Liver (tissue), 9 donors: ENCODE measurements around the gene RBPJ. TPM values are rescaled to one million over a fixed set of nuclear protein-coding genes. Genes with fewer than 3 reads are reported as not detected.

Source experiments
- DNase-seq: peaks from one replicate; pipeline ENCODE4 v3.0.0-alpha.2; 2017; ENCODE audit warnings: low spot score
- H3K27ac ChIP-seq, 2 donors: one replicate each; pipeline ENCODE4 v1.7.0; 2013; ENCODE audit warnings: inconsistent platforms in 2 of 2, low read length in 2 of 2, control low read depth in 1 of 2, low read depth in 1 of 2, mild to moderate bottlenecking in 1 of 2
- H3K27me3 ChIP-seq, 4 donors: one replicate each; pipeline versions ENCODE4 v1.6.1 to v1.7.0; 2013; ENCODE audit warnings: low read length in 3 of 4, inconsistent platforms in 1 of 4, mild to moderate bottlenecking in 1 of 4, moderate library complexity in 1 of 4; ENCODE audit not compliant: control insufficient read depth in 4 of 4, insufficient read depth in 4 of 4
- H3K36me3 ChIP-seq, 4 donors: one replicate each; pipeline versions ENCODE4 v1.6.1 to v1.7.0; 2013; ENCODE audit warnings: low read length in 3 of 4, mild to moderate bottlenecking in 3 of 4, low read depth in 1 of 4, moderate library complexity in 1 of 4; ENCODE audit not compliant: control insufficient read depth in 4 of 4, insufficient read depth in 3 of 4
- H3K4me1 ChIP-seq, 4 donors: one replicate each; pipeline versions ENCODE4 v1.6.1 to v1.7.0; 2013; ENCODE audit warnings: low read length in 3 of 4, mild to moderate bottlenecking in 3 of 4, moderate library complexity in 1 of 4; ENCODE audit not compliant: control insufficient read depth in 4 of 4, insufficient read depth in 4 of 4
- H3K4me3 ChIP-seq, 3 donors: one replicate each; pipeline versions ENCODE4 v1.6.1 to v1.7.0; 2013; ENCODE audit warnings: low read length in 3 of 3, control low read depth in 1 of 3, low read depth in 1 of 3, mild to moderate bottlenecking in 1 of 3
- H3K9ac ChIP-seq, 2 donors: one replicate each; pipeline ENCODE4 v1.7.0; 2013; ENCODE audit warnings: low read length in 2 of 2, mild to moderate bottlenecking in 2 of 2, moderate library complexity in 2 of 2, control low read depth in 1 of 2, low read depth in 1 of 2
- H3K9me3 ChIP-seq, 4 donors: one replicate each; pipeline versions ENCODE4 v1.6.1 to v1.7.0; 2013; ENCODE audit warnings: low read length in 3 of 4; ENCODE audit not compliant: control insufficient read depth in 4 of 4
- CTCF ChIP-seq: fragments of 150-350 bp; IDR thresholded peaks from 2 replicates; pipeline ENCODE4 v1.5.1; 2017; ENCODE audit warnings: improper control_type of control experiment, low read depth, low read length; ENCODE audit not compliant: missing input control
- FOXA2 ChIP-seq: IDR thresholded peaks from 2 replicates; pipeline ENCODE4 v1.6.1; 2016; ENCODE audit warnings: antibody characterized with exemption
- GABPA ChIP-seq, 2 donors: IDR thresholded peaks in 1 of 2; conservative IDR thresholded peaks in 1 of 2; 2 replicates each; pipeline ENCODE4 v1.6.1; 2016; ENCODE audit warnings: antibody characterized with exemption in 2 of 2, mild to moderate bottlenecking in 1 of 2, moderate library complexity in 1 of 2
- HNF4A ChIP-seq, 2 donors: conservative IDR thresholded peaks; 2 replicates each; pipeline ENCODE4 v1.6.1; 2016; ENCODE audit warnings: antibody characterized with exemption in 2 of 2, mild to moderate bottlenecking in 2 of 2
- HNF4G ChIP-seq: IDR thresholded peaks from 2 replicates; pipeline ENCODE4 v1.6.1; 2016; ENCODE audit warnings: antibody characterized with exemption
- JUND ChIP-seq, 2 donors: IDR thresholded peaks; 2 replicates each; pipeline ENCODE4 v1.6.1; 2016; ENCODE audit warnings: antibody characterized with exemption in 2 of 2
- MAX ChIP-seq: IDR thresholded peaks from 2 replicates; pipeline ENCODE4 v1.6.1; 2016; ENCODE audit warnings: antibody characterized with exemption
- NR2F2 ChIP-seq: IDR thresholded peaks from 2 replicates; pipeline ENCODE4 v1.6.1; 2016; ENCODE audit warnings: antibody characterized with exemption
- RAD21 ChIP-seq, 2 donors: IDR thresholded peaks; 2 replicates each; pipeline ENCODE4 v1.6.1; 2016; ENCODE audit warnings: antibody characterized with exemption in 2 of 2, mild to moderate bottlenecking in 2 of 2
- RXRA ChIP-seq, 2 donors: IDR thresholded peaks; 2 replicates each; pipeline ENCODE4 v1.6.1; 2017 to 2018; ENCODE audit warnings: antibody characterized with exemption in 2 of 2, mild to moderate bottlenecking in 1 of 2
- SP1 ChIP-seq: IDR thresholded peaks from 2 replicates; pipeline ENCODE4 v1.6.1; 2018; ENCODE audit warnings: antibody characterized with exemption, mild to moderate bottlenecking
- ZBTB33 ChIP-seq: IDR thresholded peaks from 2 replicates; pipeline ENCODE4 v1.6.1; 2016; ENCODE audit warnings: antibody characterized with exemption
- WGBS: extraction: QIAGEN DNeasy Blood & Tissue Kit; methylation state at CpG from one replicate; pipeline ENCODE4 v1.1.7; 2013; 5-methylcytosine and 5-hydroxymethylcytosine counted together
- polyA plus RNA-seq, 2 donors: library from polyadenylated mRNA; stranded (reverse) in 1 of 2; unstranded in 1 of 2; fragments of 200-250 nt in 1 of 2; fragments of >200 nt in 1 of 2; fragmentation: Nextera tagmentation in 1 of 2; extraction: Ambion mirVana in 1 of 2; gene quantifications; one replicate each; pipeline versions ENCODE4 v1.2.1 to v1.2.3, GENCODE V29; 2013 to 2015
- total RNA-seq, 2 donors: library from RNA; depleted of rRNA; stranded (reverse); fragments of >200 nt; gene quantifications; one replicate each; pipeline ENCODE4 v1.2.3, GENCODE V29; 2014
- TF ChIP-seq, protein P1 (sequence below): IDR thresholded peaks from 2 replicates; pipeline ENCODE4 v1.6.1; 2016; ENCODE audit warnings: antibody characterized with exemption
- TF ChIP-seq, protein P2 (sequence below): IDR thresholded peaks from 2 replicates; pipeline ENCODE4 v1.6.1; 2016; ENCODE audit warnings: antibody characterized with exemption, mild to moderate bottlenecking
- donor health status: healthy.
- donor health status: healthy.
- donor health status: healthy.
- donor health status: healthy.
- donor health status: healthy.

RBPJ gene
- total and polyA plus RNA-seq, 4 donors = 8.0 to 32.2 (median 22.9) TPM

GRCh38 chr4:26298198-26298947 lies 22.4 kb upstream of the RBPJ start:
- no peak overlapping the region for H3K9ac ChIP-seq
- no peaks in the 10 kb centered on the region for H3K36me3 ChIP-seq
- peaks cover 0 to 4% (median 0%) of the 10 kb centered on the region in 4 donors for H3K27me3 ChIP-seq
- H3K27ac ChIP-seq = no peak overlapping the region
- no peak overlapping the region for H3K4me3 ChIP-seq
- WGBS = 37% methylated on average over 5 of the region's 5 CpGs
- H3K4me1 ChIP-seq = no peaks in the 10 kb centered on the region
- no peak for DNase-seq
- H3K9me3 ChIP-seq = no peaks in the 10 kb centered on the region
- TF ChIP-seq NR2F2 (no peak), SP1 (no peak), GABPA (IDR thresholded peaks at IDR 0.05 in 1 of 2, conservative IDR thresholded peaks at IDR 0.05 in 1 of 2) (no peak), MAX (no peak), RAD21 (IDR thresholded peaks at IDR 0.05) (no peak), CTCF (no peak), FOXA2 (no peak), RXRA (IDR thresholded peaks at IDR 0.05) (no peak), HNF4A (conservative IDR thresholded peaks at IDR 0.05) (no peak), ZBTB33 (no peak), HNF4G (no peak), JUND (IDR thresholded peaks at IDR 0.05) (no peak)
- TF ChIP-seq, protein P1, sequence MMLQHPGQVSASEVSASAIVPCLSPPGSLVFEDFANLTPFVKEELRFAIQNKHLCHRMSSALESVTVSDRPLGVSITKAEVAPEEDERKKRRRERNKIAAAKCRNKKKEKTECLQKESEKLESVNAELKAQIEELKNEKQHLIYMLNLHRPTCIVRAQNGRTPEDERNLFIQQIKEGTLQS = no peak
- TF ChIP-seq, protein P2, sequence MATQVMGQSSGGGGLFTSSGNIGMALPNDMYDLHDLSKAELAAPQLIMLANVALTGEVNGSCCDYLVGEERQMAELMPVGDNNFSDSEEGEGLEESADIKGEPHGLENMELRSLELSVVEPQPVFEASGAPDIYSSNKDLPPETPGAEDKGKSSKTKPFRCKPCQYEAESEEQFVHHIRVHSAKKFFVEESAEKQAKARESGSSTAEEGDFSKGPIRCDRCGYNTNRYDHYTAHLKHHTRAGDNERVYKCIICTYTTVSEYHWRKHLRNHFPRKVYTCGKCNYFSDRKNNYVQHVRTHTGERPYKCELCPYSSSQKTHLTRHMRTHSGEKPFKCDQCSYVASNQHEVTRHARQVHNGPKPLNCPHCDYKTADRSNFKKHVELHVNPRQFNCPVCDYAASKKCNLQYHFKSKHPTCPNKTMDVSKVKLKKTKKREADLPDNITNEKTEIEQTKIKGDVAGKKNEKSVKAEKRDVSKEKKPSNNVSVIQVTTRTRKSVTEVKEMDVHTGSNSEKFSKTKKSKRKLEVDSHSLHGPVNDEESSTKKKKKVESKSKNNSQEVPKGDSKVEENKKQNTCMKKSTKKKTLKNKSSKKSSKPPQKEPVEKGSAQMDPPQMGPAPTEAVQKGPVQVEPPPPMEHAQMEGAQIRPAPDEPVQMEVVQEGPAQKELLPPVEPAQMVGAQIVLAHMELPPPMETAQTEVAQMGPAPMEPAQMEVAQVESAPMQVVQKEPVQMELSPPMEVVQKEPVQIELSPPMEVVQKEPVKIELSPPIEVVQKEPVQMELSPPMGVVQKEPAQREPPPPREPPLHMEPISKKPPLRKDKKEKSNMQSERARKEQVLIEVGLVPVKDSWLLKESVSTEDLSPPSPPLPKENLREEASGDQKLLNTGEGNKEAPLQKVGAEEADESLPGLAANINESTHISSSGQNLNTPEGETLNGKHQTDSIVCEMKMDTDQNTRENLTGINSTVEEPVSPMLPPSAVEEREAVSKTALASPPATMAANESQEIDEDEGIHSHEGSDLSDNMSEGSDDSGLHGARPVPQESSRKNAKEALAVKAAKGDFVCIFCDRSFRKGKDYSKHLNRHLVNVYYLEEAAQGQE = no peak
